IMR-90 (cell line): ENCODE data around the gene RARB.

ENCODE experiments used
- BHLHE40 ChIP-seq: fragments of 150-350 bp; IDR thresholded peaks from 2 replicates; pipeline ENCODE4 v1.6.1; 2016; ENCODE audit warnings: mild to moderate bottlenecking, low read depth, low read length
- CEBPB ChIP-seq: IDR thresholded peaks from 2 replicates; pipeline ENCODE4 v1.6.1; 2012; ENCODE audit warnings: low read depth, low read length, improper control_type of control experiment
- CHD1 ChIP-seq: IDR thresholded peaks from 2 replicates; pipeline ENCODE4 v1.6.1; 2012; ENCODE audit warnings: low read depth, low read length, improper control_type of control experiment
- FOS ChIP-seq: fragments of 150-350 bp; IDR thresholded peaks from 2 replicates; pipeline ENCODE4 v1.6.1; 2016; ENCODE audit warnings: low read depth, low read length
- MAFK ChIP-seq: IDR thresholded peaks from 2 replicates; pipeline ENCODE4 v1.6.1; 2012; ENCODE audit warnings: low read depth, low read length, improper control_type of control experiment
- MAZ ChIP-seq: IDR thresholded peaks from 2 replicates; pipeline ENCODE4 v1.6.1; 2012; ENCODE audit warnings: low read depth, mild to moderate bottlenecking, low read length, improper control_type of control experiment, moderate library complexity, borderline replicate concordance
- MXI1 ChIP-seq: IDR thresholded peaks from 2 replicates; pipeline ENCODE4 v1.6.1; 2012; ENCODE audit warnings: low read depth, mild to moderate bottlenecking, low read length, moderate library complexity, borderline replicate concordance
- NFE2L2 ChIP-seq: fragments of 150-350 bp; IDR thresholded peaks from 2 replicates; pipeline ENCODE4 v1.6.1; 2016; ENCODE audit warnings: low read depth, mild to moderate bottlenecking, low read length
- POLR2A ChIP-seq: IDR thresholded peaks from 2 replicates; pipeline ENCODE4 v1.6.1; 2012; ENCODE audit warnings: mild to moderate bottlenecking, low read depth, low read length
- RCOR1 ChIP-seq: IDR thresholded peaks from 2 replicates; pipeline ENCODE4 v1.6.1; 2012; ENCODE audit warnings: mild to moderate bottlenecking, low read length, improper control_type of control experiment; ENCODE audit not compliant: insufficient replicate concordance
- RFX5 ChIP-seq: IDR thresholded peaks from 2 replicates; pipeline ENCODE4 v1.8.0; 2012; ENCODE audit warnings: low read depth, mild to moderate bottlenecking, low read length, moderate library complexity
- SMC3 ChIP-seq: fragments of 150-350 bp; IDR thresholded peaks from 2 replicates; pipeline ENCODE4 v1.6.1; 2016; ENCODE audit warnings: low read depth, mild to moderate bottlenecking, antibody characterized with exemption, low read length, moderate library complexity
- TF ChIP-seq, protein P1 (sequence below): conservative IDR thresholded peaks from 2 replicates; pipeline ENCODE4 v1.5.1; 2012; ENCODE audit warnings: mild to moderate bottlenecking, low read depth, low read length, improper control_type of control experiment
- TF ChIP-seq, protein P2 (sequence below): fragments of 150-350 bp; IDR thresholded peaks from 2 replicates; pipeline ENCODE4 v1.6.1; 2017; ENCODE audit warnings: mild to moderate bottlenecking, antibody characterized with exemption, low read length, low read depth

DNA sequence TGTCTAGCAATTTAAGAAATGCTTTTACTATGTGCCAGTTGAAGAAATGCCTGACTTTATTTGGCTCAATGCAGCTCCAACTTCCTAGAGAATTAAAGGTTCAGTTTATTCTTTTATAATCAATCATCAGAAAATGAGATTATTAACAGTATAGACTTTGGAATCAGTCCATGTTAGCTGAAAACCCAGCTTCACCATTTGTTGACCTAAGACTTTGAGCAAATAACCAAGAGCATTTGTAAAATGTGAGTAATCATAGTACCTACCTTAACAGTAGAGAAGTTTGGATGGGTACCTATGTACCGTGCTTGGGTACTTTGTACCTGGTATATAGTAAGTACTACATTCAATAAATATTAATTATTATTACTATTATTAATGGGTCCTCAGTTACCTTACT lies 105.9 kb downstream of the RARB start:
- no peak for TF ChIP-seq FOS
- no peak for TF ChIP-seq SMC3
- TF ChIP-seq, protein P1, sequence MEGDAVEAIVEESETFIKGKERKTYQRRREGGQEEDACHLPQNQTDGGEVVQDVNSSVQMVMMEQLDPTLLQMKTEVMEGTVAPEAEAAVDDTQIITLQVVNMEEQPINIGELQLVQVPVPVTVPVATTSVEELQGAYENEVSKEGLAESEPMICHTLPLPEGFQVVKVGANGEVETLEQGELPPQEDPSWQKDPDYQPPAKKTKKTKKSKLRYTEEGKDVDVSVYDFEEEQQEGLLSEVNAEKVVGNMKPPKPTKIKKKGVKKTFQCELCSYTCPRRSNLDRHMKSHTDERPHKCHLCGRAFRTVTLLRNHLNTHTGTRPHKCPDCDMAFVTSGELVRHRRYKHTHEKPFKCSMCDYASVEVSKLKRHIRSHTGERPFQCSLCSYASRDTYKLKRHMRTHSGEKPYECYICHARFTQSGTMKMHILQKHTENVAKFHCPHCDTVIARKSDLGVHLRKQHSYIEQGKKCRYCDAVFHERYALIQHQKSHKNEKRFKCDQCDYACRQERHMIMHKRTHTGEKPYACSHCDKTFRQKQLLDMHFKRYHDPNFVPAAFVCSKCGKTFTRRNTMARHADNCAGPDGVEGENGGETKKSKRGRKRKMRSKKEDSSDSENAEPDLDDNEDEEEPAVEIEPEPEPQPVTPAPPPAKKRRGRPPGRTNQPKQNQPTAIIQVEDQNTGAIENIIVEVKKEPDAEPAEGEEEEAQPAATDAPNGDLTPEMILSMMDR = no peak
- TF ChIP-seq MXI1 = no peak
- no peak for TF ChIP-seq MAFK
- TF ChIP-seq RCOR1 = no peak
- TF ChIP-seq BHLHE40 = no peak
- TF ChIP-seq, protein P2, sequence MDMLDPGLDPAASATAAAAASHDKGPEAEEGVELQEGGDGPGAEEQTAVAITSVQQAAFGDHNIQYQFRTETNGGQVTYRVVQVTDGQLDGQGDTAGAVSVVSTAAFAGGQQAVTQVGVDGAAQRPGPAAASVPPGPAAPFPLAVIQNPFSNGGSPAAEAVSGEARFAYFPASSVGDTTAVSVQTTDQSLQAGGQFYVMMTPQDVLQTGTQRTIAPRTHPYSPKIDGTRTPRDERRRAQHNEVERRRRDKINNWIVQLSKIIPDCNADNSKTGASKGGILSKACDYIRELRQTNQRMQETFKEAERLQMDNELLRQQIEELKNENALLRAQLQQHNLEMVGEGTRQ = no peak
- TF ChIP-seq POLR2A = no peak
- no peak for TF ChIP-seq CHD1
- TF ChIP-seq CEBPB = no peak
- no peak for TF ChIP-seq RFX5
- no peak for TF ChIP-seq NFE2L2
- TF ChIP-seq MAZ = no peak
